OCI-M2 (cell line): Measurements from ENCODE around the gene BAIAP2.

ENCODE experiments used
- DNase-seq: peaks from one replicate; lab custom pipeline; 2025; ENCODE audit not compliant: unreplicated experiment; lab: John Stamatoyannopoulos, UW

The BAIAP2 gene

GRCh38 chr17:81034779-81035520, at the start of gene BAIAP2:
BAIAP2 (plus strand) TSS chr17:81035151; CDS start chr17:81035255, 104 bp downstream.
- DNase-seq: peak; percentile 64

GRCh38 chr17:80986046-80986445, 48.9 kb upstream of the BAIAP2 start:
- DNase-seq: no peak

- DNase-seq: no peak
Observed at GRCh38 chr17:80986816-80987475, 48.0 kb upstream of the BAIAP2 start.

GRCh38 chr17:80987941-80988461, 47.0 kb upstream of the BAIAP2 start:
- DNase-seq: no peak

GRCh38 chr17:80989586-80989913, 45.4 kb upstream of the BAIAP2 start:
- no peak for DNase-seq

GRCh38 chr17:80990921-80991644, 43.9 kb upstream of the BAIAP2 start:
- DNase-seq: no peak

GRCh38 chr17:80991645-80992076, 43.3 kb upstream of the BAIAP2 start, which contains the start of gene CHMP6:
CHMP6 (plus strand) TSS chr17:80991841; CDS start chr17:80991919, 78 bp downstream.
- DNase-seq: no peak

- no peak for DNase-seq
Observed at GRCh38 chr17:80992077-80992947, 42.6 kb upstream of the BAIAP2 start.

GRCh38 chr17:80992948-80993624, 41.9 kb upstream of the BAIAP2 start:
- DNase-seq: no peak

- no peak for DNase-seq
Observed at GRCh38 chr17:80995131-80995530, 39.8 kb upstream of the BAIAP2 start.

- no peak for DNase-seq
Observed at GRCh38 chr17:80996422-80997305, 38.3 kb upstream of the BAIAP2 start.

GRCh38 chr17:80997424-80998117, 37.4 kb upstream of the BAIAP2 start:
- DNase-seq: no peak

GRCh38 chr17:80998118-80998747, 36.7 kb upstream of the BAIAP2 start:
- DNase-seq: no peak

- no peak for DNase-seq
Observed at GRCh38 chr17:80998748-80999535, 36.0 kb upstream of the BAIAP2 start.

GRCh38 chr17:80999536-81000333, 35.2 kb upstream of the BAIAP2 start:
- DNase-seq: no peak

- DNase-seq: no peak
Observed at GRCh38 chr17:81000334-81000630, 34.7 kb upstream of the BAIAP2 start.
